ENCODE results near the gene FTO.

GRCh38 chr16:53925107-53925410, 221.1 kb downstream of the FTO start:
- TF ChIP-seq JUN (CRISPR knock-in tag; IDR thresholded peaks at IDR 0.05) (no peak), ATF1 (CRISPR knock-in tag; IDR thresholded peaks at IDR 0.05) (no peak), ETV6 (CRISPR knock-in tag; IDR thresholded peaks at IDR 0.05) (no peak), ATF2 (CRISPR knock-in tag; IDR thresholded peaks at IDR 0.05; ENCODE audit: borderline replicate concordance, low read depth) (no peak), TEAD1 (CRISPR knock-in tag; IDR thresholded peaks at IDR 0.05) (no peak), ZNF416 (CRISPR knock-in tag; IDR thresholded peaks at IDR 0.05) (no peak), FOXK1 (CRISPR knock-in tag; IDR thresholded peaks at IDR 0.05) (no peak)
- TF ChIP-seq, protein P1, sequence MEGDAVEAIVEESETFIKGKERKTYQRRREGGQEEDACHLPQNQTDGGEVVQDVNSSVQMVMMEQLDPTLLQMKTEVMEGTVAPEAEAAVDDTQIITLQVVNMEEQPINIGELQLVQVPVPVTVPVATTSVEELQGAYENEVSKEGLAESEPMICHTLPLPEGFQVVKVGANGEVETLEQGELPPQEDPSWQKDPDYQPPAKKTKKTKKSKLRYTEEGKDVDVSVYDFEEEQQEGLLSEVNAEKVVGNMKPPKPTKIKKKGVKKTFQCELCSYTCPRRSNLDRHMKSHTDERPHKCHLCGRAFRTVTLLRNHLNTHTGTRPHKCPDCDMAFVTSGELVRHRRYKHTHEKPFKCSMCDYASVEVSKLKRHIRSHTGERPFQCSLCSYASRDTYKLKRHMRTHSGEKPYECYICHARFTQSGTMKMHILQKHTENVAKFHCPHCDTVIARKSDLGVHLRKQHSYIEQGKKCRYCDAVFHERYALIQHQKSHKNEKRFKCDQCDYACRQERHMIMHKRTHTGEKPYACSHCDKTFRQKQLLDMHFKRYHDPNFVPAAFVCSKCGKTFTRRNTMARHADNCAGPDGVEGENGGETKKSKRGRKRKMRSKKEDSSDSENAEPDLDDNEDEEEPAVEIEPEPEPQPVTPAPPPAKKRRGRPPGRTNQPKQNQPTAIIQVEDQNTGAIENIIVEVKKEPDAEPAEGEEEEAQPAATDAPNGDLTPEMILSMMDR (IDR thresholded peaks at IDR 0.05) = no peak
- TF ChIP-seq, protein P2, sequence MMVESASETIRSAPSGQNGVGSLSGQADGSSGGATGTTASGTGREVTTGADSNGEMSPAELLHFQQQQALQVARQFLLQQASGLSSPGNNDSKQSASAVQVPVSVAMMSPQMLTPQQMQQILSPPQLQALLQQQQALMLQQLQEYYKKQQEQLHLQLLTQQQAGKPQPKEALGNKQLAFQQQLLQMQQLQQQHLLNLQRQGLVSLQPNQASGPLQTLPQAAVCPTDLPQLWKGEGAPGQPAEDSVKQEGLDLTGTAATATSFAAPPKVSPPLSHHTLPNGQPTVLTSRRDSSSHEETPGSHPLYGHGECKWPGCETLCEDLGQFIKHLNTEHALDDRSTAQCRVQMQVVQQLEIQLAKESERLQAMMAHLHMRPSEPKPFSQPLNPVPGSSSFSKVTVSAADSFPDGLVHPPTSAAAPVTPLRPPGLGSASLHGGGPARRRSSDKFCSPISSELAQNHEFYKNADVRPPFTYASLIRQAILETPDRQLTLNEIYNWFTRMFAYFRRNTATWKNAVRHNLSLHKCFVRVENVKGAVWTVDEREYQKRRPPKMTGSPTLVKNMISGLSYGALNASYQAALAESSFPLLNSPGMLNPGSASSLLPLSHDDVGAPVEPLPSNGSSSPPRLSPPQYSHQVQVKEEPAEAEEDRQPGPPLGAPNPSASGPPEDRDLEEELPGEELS (CRISPR knock-in tag; IDR thresholded peaks at IDR 0.05) = no peak
- TF ChIP-seq, protein P3, sequence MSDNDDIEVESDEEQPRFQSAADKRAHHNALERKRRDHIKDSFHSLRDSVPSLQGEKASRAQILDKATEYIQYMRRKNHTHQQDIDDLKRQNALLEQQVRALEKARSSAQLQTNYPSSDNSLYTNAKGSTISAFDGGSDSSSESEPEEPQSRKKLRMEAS (CRISPR knock-in tag; IDR thresholded peaks at IDR 0.05) = no peak
- TF ChIP-seq, protein P4, sequence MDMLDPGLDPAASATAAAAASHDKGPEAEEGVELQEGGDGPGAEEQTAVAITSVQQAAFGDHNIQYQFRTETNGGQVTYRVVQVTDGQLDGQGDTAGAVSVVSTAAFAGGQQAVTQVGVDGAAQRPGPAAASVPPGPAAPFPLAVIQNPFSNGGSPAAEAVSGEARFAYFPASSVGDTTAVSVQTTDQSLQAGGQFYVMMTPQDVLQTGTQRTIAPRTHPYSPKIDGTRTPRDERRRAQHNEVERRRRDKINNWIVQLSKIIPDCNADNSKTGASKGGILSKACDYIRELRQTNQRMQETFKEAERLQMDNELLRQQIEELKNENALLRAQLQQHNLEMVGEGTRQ (CRISPR knock-in tag; IDR thresholded peaks at IDR 0.05) = no peak
